BLaER1 treated with 17β-estradiol and CSF1 and Interleukin-3, amounts not matched to agents 10 nM and 100 nM (cell line): ENCODE results near the gene ZBTB39.

Experiments
- H3K27ac ChIP-seq, 11 experiments: shearing (Covaris generic); formaldehyde crosslinking; 2 replicates each; pipeline ENCODE4 v1.8.1; 2022
- H3K27me3 ChIP-seq, 11 experiments: shearing (Covaris generic); formaldehyde crosslinking; 2 replicates each; pipeline ENCODE4 v1.8.1; 2022
- H3K36me3 ChIP-seq, 11 experiments: shearing (Covaris generic); formaldehyde crosslinking; 2 replicates each; pipeline ENCODE4 v1.8.1; 2022
- H3K4me1 ChIP-seq, 10 experiments: shearing (Covaris generic); formaldehyde crosslinking; 2 replicates each; pipeline ENCODE4 v1.8.1; 2022
- H3K4me2 ChIP-seq, 11 experiments: shearing (Covaris generic); formaldehyde crosslinking; 2 replicates each; pipeline ENCODE4 v1.8.1; 2022
- H3K4me3 ChIP-seq, 10 experiments: shearing (Covaris generic); formaldehyde crosslinking; 2 replicates each; pipeline ENCODE4 v1.8.1; 2022
- H3K9ac ChIP-seq, 11 experiments: shearing (Covaris generic); formaldehyde crosslinking; 2 replicates each; pipeline ENCODE4 v1.8.1; 2022
- H3K9me3 ChIP-seq, 11 experiments: shearing (Covaris generic); formaldehyde crosslinking; replicated peaks in 1 of 11; 2 replicates each; pipeline ENCODE4 v1.8.1; 2022
- H4K20me1 ChIP-seq, 11 experiments: shearing (Covaris generic); formaldehyde crosslinking; 2 replicates each; pipeline ENCODE4 v1.8.1; 2022
- Cebpa-rat ChIP-seq, 11 experiments: shearing (Covaris generic); IDR thresholded peaks; 2 replicates each; pipeline ENCODE4 v1.8.1; 2022

ZBTB39 gene

GRCh38 chr12:56999456-56999855 lies 6.9 kb downstream of the ZBTB39 start:
- no peak for TF ChIP-seq Cebpa-rat (IDR thresholded peaks at IDR 0.05)
- Histone ChIP-seq H3K27ac (peak overlapping the region in 3 of 11 experiments; percentile 10 to 17 (median 11); a peak in 3 of 22 replicates), H3K4me1 (peaks cover 17 to 50% (median 34%) of the 10 kb centered on the region in 10 experiments), H3K9ac (peak overlapping the region in 4 of 11 experiments; percentile 11 to 29 (median 18); a peak in 2 of 22 replicates), H3K4me2 (peak overlapping the region; percentile 13 to 76 (median 36); a peak in 20 of 22 replicates), H4K20me1 (peaks cover 28 to 96% (median 87%) of the 10 kb centered on the region in 11 experiments; a peak in 21 of 22 replicates), H3K9me3 (no peaks in the 10 kb centered on the region), H3K27me3 (no peaks in the 10 kb centered on the region), H3K36me3 (peaks cover 55 to 92% (median 85%) of the 10 kb centered on the region in 11 experiments), H3K4me3 (no peak overlapping the region)

DNA sequence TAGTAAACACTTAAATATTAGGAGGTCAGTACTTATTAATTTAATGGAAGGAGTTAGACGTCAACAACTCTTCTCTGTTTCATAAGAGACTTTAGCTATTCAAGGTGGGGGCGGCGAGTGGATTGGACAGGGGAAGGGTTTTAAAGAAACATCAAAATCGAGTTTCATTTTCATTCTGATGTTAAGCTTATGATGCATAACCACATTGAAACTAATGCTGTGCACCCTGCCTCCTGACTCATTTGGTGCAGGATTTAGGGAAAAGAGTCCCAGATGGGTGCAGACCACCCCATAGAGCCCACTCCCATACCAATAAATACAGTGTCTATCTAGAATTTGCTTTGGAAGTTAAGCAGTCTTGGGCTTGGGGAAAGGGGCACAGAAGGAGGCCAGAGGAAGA lies 7.4 kb downstream of the ZBTB39 start:
- Histone ChIP-seq H3K27ac (peak overlapping the region in 2 of 11 experiments; percentile 10 to 11; a peak in 3 of 22 replicates), H4K20me1 (peaks cover 28 to 95% (median 82%) of the 10 kb centered on the region in 11 experiments; a peak in 21 of 22 replicates), H3K4me2 (peak overlapping the region; percentile 13 to 76 (median 36); a peak in 19 of 22 replicates), H3K9me3 (no peaks in the 10 kb centered on the region), H3K4me3 (no peak overlapping the region), H3K36me3 (peaks cover 50 to 87% (median 80%) of the 10 kb centered on the region in 11 experiments), H3K9ac (peak overlapping the region in 4 of 11 experiments; percentile 11 to 29 (median 18); a peak in 2 of 22 replicates), H3K27me3 (no peaks in the 10 kb centered on the region), H3K4me1 (peaks cover 17 to 45% (median 33%) of the 10 kb centered on the region in 10 experiments)
- no peak for TF ChIP-seq Cebpa-rat (IDR thresholded peaks at IDR 0.05)

GRCh38 chr12:56998316-56998715 lies 8.0 kb downstream of the ZBTB39 start:
- Histone ChIP-seq H3K27ac (no peak overlapping the region), H3K9ac (no peak overlapping the region), H3K9me3 (no peaks in the 10 kb centered on the region), H3K4me3 (no peak overlapping the region), H3K4me1 (peaks cover 17 to 47% (median 36%) of the 10 kb centered on the region in 10 experiments), H3K36me3 (peaks cover 43 to 81% (median 73%) of the 10 kb centered on the region in 11 experiments), H4K20me1 (peaks cover 28 to 88% (median 75%) of the 10 kb centered on the region in 11 experiments; a peak in 21 of 22 replicates), H3K4me2 (peak overlapping the region in 2 of 11 experiments; percentile 69 to 76; a peak in 2 of 22 replicates), H3K27me3 (no peaks in the 10 kb centered on the region)
- no peak for TF ChIP-seq Cebpa-rat (IDR thresholded peaks at IDR 0.05)

GRCh38 chr12:56996793-56997545 lies 9.4 kb downstream of the ZBTB39 start:
- no peak for TF ChIP-seq Cebpa-rat (IDR thresholded peaks at IDR 0.05)
- Histone ChIP-seq H3K36me3 (peaks cover 30 to 67% (median 60%) of the 10 kb centered on the region in 11 experiments), H3K9ac (no peak overlapping the region; a peak in 1 of 22 replicates), H3K27me3 (no peaks in the 10 kb centered on the region), H3K27ac (no peak overlapping the region), H3K4me3 (no peak overlapping the region), H3K9me3 (no peaks in the 10 kb centered on the region), H3K4me2 (no peak overlapping the region), H3K4me1 (peaks cover 17 to 57% (median 35%) of the 10 kb centered on the region in 10 experiments), H4K20me1 (peaks cover 18 to 75% (median 62%) of the 10 kb centered on the region in 11 experiments; a peak in 21 of 22 replicates)

DNA sequence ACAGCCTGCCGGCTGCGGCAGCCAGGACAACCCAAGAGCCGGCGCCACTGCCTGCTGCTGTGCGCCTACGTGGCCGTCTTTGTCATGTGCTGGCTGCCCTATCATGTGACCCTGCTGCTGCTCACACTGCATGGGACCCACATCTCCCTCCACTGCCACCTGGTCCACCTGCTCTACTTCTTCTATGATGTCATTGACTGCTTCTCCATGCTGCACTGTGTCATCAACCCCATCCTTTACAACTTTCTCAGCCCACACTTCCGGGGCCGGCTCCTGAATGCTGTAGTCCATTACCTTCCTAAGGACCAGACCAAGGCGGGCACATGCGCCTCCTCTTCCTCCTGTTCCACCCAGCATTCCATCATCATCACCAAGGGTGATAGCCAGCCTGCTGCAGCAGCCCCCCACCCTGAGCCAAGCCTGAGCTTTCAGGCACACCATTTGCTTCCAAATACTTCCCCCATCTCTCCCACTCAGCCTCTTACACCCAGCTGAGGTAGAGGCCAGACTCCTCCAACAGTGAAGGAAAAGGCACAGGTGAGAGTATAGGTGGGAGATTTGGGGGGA lies 10.3 kb downstream of the ZBTB39 start:
- H3K9me3 ChIP-seq: no peaks in the 10 kb centered on the region
- H3K4me3 ChIP-seq: no peak overlapping the region
- H3K27me3 ChIP-seq: no peaks in the 10 kb centered on the region
- no peak overlapping the region for H3K9ac ChIP-seq
- no peak overlapping the region for H3K4me2 ChIP-seq
- peaks cover 20 to 58% (median 50%) of the 10 kb centered on the region in 11 experiments for H3K36me3 ChIP-seq
- H3K4me1 ChIP-seq: peaks cover 26 to 62% (median 36%) of the 10 kb centered on the region in 10 experiments
- H3K27ac ChIP-seq: no peak overlapping the region
- H4K20me1 ChIP-seq: peaks cover 10 to 65% (median 52%) of the 10 kb centered on the region in 11 experiments; a peak in 21 of 22 replicates
- TF ChIP-seq Cebpa-rat (IDR thresholded peaks at IDR 0.05): no peak

GRCh38 chr12:56995201-56995929 lies 11.0 kb downstream of the ZBTB39 start:
- H3K9me3 ChIP-seq: no peaks in the 10 kb centered on the region
- H3K27me3 ChIP-seq: no peaks in the 10 kb centered on the region
- peaks cover 14 to 51% (median 44%) of the 10 kb centered on the region in 11 experiments for H3K36me3 ChIP-seq
- H3K4me1 ChIP-seq: peaks cover 26 to 62% (median 37%) of the 10 kb centered on the region in 10 experiments
- H3K4me2 ChIP-seq: no peak overlapping the region
- H4K20me1 ChIP-seq: peaks cover 4 to 59% (median 46%) of the 10 kb centered on the region in 11 experiments; a peak in 21 of 22 replicates
- no peak for TF ChIP-seq Cebpa-rat (IDR thresholded peaks at IDR 0.05)
- no peak overlapping the region for H3K9ac ChIP-seq
- H3K27ac ChIP-seq: no peak overlapping the region
- H3K4me3 ChIP-seq: no peak overlapping the region

DNA sequence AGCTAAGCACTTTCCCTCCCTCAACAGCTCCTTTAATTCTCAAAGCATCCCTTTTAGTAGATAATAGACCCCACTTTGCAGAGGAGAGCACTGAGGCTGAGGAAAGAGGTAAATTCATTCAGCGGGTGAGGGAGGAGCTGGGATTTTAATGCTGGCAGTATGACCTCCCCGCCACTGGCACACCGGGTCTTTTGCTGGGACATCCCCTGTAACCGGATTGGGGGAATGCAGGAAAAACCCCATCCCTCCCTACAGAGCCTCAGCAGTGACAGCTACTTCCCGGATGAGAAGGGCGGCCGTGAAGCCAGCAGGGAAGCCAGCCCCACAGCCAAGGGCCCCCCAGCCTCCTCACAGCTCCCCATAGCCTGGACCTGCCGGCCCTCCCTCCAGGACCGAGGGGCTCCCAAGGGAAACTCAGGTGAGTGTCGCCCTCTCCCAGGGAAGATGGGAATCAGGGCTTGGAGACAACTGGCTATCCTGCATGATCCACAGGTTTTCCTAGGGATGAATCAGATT lies 12.1 kb downstream of the ZBTB39 start:
- no peak for TF ChIP-seq Cebpa-rat (IDR thresholded peaks at IDR 0.05)
- no peak overlapping the region; a peak in 1 of 22 replicates for H3K9ac ChIP-seq
- peaks cover 0 to 48% (median 35%) of the 10 kb centered on the region in 11 experiments; a peak in 20 of 22 replicates for H4K20me1 ChIP-seq
- no peak overlapping the region for H3K4me3 ChIP-seq
- H3K4me2 ChIP-seq: no peak overlapping the region
- H3K27me3 ChIP-seq: no peaks in the 10 kb centered on the region
- H3K4me1 ChIP-seq: peaks cover 26 to 62% (median 32%) of the 10 kb centered on the region in 10 experiments
- peaks cover 13 to 40% (median 35%) of the 10 kb centered on the region in 11 experiments for H3K36me3 ChIP-seq
- H3K9me3 ChIP-seq: no peaks in the 10 kb centered on the region
- H3K27ac ChIP-seq: no peak overlapping the region

- Histone ChIP-seq H3K4me2 (peak overlapping the region in 1 of 11 experiments; percentile 7; a peak in 1 of 22 replicates), H3K9ac (no peak overlapping the region; a peak in 1 of 22 replicates), H4K20me1 (peaks cover 0 to 39% (median 27%) of the 10 kb centered on the region in 11 experiments; a peak in 17 of 22 replicates), H3K4me3 (no peak overlapping the region), H3K4me1 (peaks cover 25 to 62% (median 32%) of the 10 kb centered on the region in 10 experiments), H3K9me3 (no peaks in the 10 kb centered on the region), H3K36me3 (peaks cover 13 to 35% (median 31%) of the 10 kb centered on the region in 11 experiments), H3K27me3 (no peaks in the 10 kb centered on the region), H3K27ac (0 out of 22 replicates have a peak overlapping the region, but pooled peaks of 1 of the 11 experiments have one; percentile 11)
- TF ChIP-seq Cebpa-rat (IDR thresholded peaks at IDR 0.05): no peak
Measured at GRCh38 chr12:56993346-56993745, 13.0 kb downstream of the ZBTB39 start.
